ENCODE measurements around the gene NRXN2. TPM values are rescaled to one million over a fixed set of nuclear protein-coding genes. Genes with fewer than 3 reads are reported as not detected.

NRXN2 gene
- total RNA-seq, 1 donor from 2014 or later, result not detected

- H3K36me3 ChIP-seq (ENCODE audit: control insufficient read depth, insufficient read depth, low read length), result no peaks in the 10 kb centered on the region
- no peak overlapping the region for H3K4me3 ChIP-seq (ENCODE audit: low read depth, low read length)
- peaks cover 6% of the 10 kb centered on the region for H3K27me3 ChIP-seq (ENCODE audit: control insufficient read depth, insufficient read depth, low read length)
- FAIRE-seq (no peak), DNase-seq (ENCODE audit: low read depth) (no peak)
- TF ChIP-seq, protein P1, sequence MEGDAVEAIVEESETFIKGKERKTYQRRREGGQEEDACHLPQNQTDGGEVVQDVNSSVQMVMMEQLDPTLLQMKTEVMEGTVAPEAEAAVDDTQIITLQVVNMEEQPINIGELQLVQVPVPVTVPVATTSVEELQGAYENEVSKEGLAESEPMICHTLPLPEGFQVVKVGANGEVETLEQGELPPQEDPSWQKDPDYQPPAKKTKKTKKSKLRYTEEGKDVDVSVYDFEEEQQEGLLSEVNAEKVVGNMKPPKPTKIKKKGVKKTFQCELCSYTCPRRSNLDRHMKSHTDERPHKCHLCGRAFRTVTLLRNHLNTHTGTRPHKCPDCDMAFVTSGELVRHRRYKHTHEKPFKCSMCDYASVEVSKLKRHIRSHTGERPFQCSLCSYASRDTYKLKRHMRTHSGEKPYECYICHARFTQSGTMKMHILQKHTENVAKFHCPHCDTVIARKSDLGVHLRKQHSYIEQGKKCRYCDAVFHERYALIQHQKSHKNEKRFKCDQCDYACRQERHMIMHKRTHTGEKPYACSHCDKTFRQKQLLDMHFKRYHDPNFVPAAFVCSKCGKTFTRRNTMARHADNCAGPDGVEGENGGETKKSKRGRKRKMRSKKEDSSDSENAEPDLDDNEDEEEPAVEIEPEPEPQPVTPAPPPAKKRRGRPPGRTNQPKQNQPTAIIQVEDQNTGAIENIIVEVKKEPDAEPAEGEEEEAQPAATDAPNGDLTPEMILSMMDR (IDR thresholded peaks at IDR 0.05; ENCODE audit: insufficient read depth, low read length, severe bottlenecking), result no peak
Observed at GRCh38 chr11:64560139-64560771, 162.7 kb downstream of the NRXN2 start.

GRCh38 chr11:64559351-64560138, 163.5 kb downstream of the NRXN2 start:
- FAIRE-seq (no peak), DNase-seq (ENCODE audit: low read depth) (no peak)
- H3K27me3 ChIP-seq (ENCODE audit: control insufficient read depth, insufficient read depth, low read length), result peaks cover 4% of the 10 kb centered on the region
- no peak overlapping the region for H3K4me3 ChIP-seq (ENCODE audit: low read depth, low read length)
- H3K36me3 ChIP-seq (ENCODE audit: control insufficient read depth, insufficient read depth, low read length), result no peaks in the 10 kb centered on the region
- TF ChIP-seq, protein P1 (IDR thresholded peaks at IDR 0.05; ENCODE audit: insufficient read depth, low read length, severe bottlenecking), result no peak

DNA sequence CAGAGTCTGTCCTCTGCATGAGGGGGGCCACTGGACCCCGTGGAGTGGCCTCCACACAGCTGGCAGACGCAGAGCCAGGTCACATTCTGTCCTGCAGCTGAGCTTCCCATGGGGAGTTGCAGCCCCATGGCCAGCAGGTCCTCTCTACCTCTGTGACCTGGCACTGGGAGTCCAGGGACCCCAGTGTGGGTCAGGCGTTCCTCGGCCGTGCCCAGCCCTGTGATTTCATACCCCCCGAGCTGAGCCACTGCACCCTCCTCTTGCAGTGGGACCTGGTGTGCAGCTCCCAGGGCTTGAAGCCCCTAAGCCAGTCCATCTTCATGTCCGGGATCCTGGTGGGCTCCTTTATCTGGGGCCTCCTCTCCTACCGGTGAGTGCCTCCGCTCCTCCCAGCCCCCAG, 164.1 kb downstream of the NRXN2 start:
- Histone ChIP-seq H3K36me3 (ENCODE audit: control insufficient read depth, insufficient read depth, low read length) (no peaks in the 10 kb centered on the region), H3K27me3 (ENCODE audit: control insufficient read depth, insufficient read depth, low read length) (peaks cover 4% of the 10 kb centered on the region), H3K4me3 (ENCODE audit: low read depth, low read length) (no peak overlapping the region)
- TF ChIP-seq, protein P1 (IDR thresholded peaks at IDR 0.05; ENCODE audit: insufficient read depth, low read length, severe bottlenecking), result no peak
- DNase-seq (ENCODE audit: low read depth) (no peak), FAIRE-seq (no peak)

DNA sequence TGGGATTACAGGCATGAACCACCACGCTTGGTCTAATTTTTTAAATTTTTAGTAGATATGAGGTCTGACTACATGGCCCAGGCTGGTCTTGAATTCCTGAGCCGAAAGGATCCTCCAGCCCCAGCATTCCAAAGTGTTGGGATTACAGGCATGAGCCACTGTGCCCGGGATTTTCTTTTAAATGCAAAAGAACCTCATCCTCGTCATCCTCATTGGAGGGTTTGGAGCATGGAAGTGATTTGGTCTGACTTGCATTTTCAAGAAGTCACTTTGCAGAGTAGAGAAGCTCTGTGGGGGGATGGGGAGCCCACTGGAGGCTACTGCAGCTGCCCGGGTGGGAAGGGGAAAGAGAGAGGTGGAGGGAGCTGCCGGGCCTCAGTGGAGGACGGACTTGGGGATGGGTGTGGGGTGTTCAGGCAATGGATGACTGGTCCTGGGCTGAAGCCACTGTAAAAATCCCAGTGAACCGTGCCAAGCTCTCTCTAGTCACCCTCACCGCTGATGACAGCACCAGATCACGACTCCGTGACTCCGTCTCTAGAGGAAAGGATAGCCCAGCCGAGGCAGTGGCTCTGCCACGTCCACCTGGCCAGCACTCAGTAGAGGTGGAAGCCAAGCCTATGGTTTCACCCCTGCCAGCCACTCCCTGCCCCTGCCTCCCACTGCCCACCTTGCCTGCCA, 164.8 kb downstream of the NRXN2 start:
- no peak for DNase-seq (ENCODE audit: low read depth)
- Histone ChIP-seq H3K27me3 (ENCODE audit: control insufficient read depth, insufficient read depth, low read length) (peaks cover 4% of the 10 kb centered on the region), H3K36me3 (ENCODE audit: control insufficient read depth, insufficient read depth, low read length) (no peaks in the 10 kb centered on the region), H3K4me3 (ENCODE audit: low read depth, low read length) (no peak overlapping the region)
- TF ChIP-seq, protein P1 (IDR thresholded peaks at IDR 0.05; ENCODE audit: insufficient read depth, low read length, severe bottlenecking), result no peak
- FAIRE-seq, result no peak

DNA sequence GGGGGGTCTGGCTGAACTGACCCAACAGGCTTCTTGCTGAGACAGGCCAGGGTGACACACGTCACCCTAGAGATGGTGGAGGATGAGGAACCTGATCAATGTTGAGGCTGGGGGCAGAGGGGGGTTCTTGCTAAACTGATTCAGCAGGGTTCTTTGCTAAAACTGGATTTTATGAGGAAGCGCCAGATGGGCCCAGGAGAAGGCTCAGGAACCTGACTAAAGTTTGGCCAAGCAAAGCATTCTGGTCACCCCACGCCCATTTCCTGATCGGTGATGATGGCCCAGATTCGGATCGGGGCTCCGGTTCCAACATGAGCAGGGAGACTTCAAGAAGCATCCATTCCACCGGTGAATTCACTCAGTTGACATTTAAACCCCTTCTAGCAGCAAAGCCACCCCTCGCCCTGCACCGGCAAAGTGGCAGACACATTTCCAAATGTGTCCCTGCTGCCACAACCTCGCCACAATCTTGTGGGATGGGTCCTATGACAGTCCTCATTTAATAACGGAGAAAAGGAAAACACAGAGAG, 166.2 kb downstream of the NRXN2 start:
- no peak overlapping the region for H3K4me3 ChIP-seq (ENCODE audit: low read depth, low read length)
- peaks cover 4% of the 10 kb centered on the region for H3K27me3 ChIP-seq (ENCODE audit: control insufficient read depth, insufficient read depth, low read length)
- TF ChIP-seq, protein P1 (IDR thresholded peaks at IDR 0.05; ENCODE audit: insufficient read depth, low read length, severe bottlenecking), result no peak
- FAIRE-seq (no peak), DNase-seq (ENCODE audit: low read depth) (no peak)
- no peaks in the 10 kb centered on the region for H3K36me3 ChIP-seq (ENCODE audit: control insufficient read depth, insufficient read depth, low read length)

Other genes with a start within 250 kb of the NRXN2 start
- not detected in 2 replicates for gene SLC22A11, start 167.3 kb downstream of the NRXN2 start, total RNA-seq
- not detected in 2 replicates for gene SLC22A12, start 132.0 kb downstream of the NRXN2 start, total RNA-seq
- not detected in 2 replicates for gene RASGRP2, start 20.9 kb upstream of the NRXN2 start, total RNA-seq
- gene PYGM, start 36.8 kb upstream of the NRXN2 start, total RNA-seq, result 0.26 and 0.51 TPM in 2 replicates
- gene SF1, start 55.3 kb upstream of the NRXN2 start, total RNA-seq, result 44.5 and 59.3 TPM in 2 replicates
- gene MAP4K2, start 80.0 kb upstream of the NRXN2 start, total RNA-seq, result 6.8 and 7.0 TPM in 2 replicates
- 5.5 and 8.3 TPM in 2 replicates for gene MEN1, start 87.4 kb upstream of the NRXN2 start, total RNA-seq
- 16.6 and 23.0 TPM in 2 replicates for gene CDC42BPG, start 121.5 kb upstream of the NRXN2 start, total RNA-seq
- 32.9 and 40.7 TPM in 2 replicates for gene EHD1, start 155.4 kb upstream of the NRXN2 start, total RNA-seq
- gene ATG2A, start 194.0 kb upstream of the NRXN2 start, total RNA-seq, result 6.1 and 7.8 TPM in 2 replicates
- gene PPP2R5B, start 201.5 kb upstream of the NRXN2 start, total RNA-seq, result 8.2 and 14.3 TPM in 2 replicates
- not detected in 2 replicates for gene GPHA2, start 212.7 kb upstream of the NRXN2 start, total RNA-seq
- gene MAJIN, start 248.9 kb upstream of the NRXN2 start, total RNA-seq, result not detected in 2 replicates

Measured in bronchial epithelial cell (primary cell).